Esophagus muscularis mucosa (tissue), 4 donors: ENCODE data around the gene GFI1B.

Source experiments
- CTCF ChIP-seq, 3 experiments: fragments of 200-600 bp in 2 of 3; fragments of 450-650 bp in 1 of 3; sonication (generic) in 2 of 3; IDR thresholded peaks; one replicate each; pipeline ENCODE4 v1.5.1; 2017 to 2019; ENCODE audit warnings: antibody characterized with exemption in 3 of 3, mild to moderate bottlenecking in 2 of 3, moderate library complexity in 1 of 3
- EP300 ChIP-seq: sonication (generic); formaldehyde crosslinking; IDR thresholded peaks from one replicate; pipeline ENCODE4 v1.6.1; 2017; ENCODE audit warnings: antibody characterized with exemption
- POLR2A ChIP-seq: fragments of 450-650 bp; IDR thresholded peaks from one replicate; pipeline ENCODE4 v1.6.1; 2017; ENCODE audit warnings: antibody characterized with exemption, moderate library complexity, mild to moderate bottlenecking, low read depth
- POLR2AphosphoS5 ChIP-seq, 2 donors: sonication (generic); formaldehyde crosslinking; IDR thresholded peaks; one replicate each; pipeline ENCODE4 v1.6.1; 2017; ENCODE audit warnings: antibody characterized with exemption in 2 of 2

GRCh38 chr9:132970324-132971062, 8.0 kb upstream of the GFI1B start:
- no peak for TF ChIP-seq CTCF (IDR thresholded peaks at IDR 0.05)
- no peak for TF ChIP-seq POLR2AphosphoS5 (IDR thresholded peaks at IDR 0.05)
- no peak for TF ChIP-seq EP300
- TF ChIP-seq POLR2A, result no peak
